Measurements from ENCODE around the gene TSSK6.

DNA sequence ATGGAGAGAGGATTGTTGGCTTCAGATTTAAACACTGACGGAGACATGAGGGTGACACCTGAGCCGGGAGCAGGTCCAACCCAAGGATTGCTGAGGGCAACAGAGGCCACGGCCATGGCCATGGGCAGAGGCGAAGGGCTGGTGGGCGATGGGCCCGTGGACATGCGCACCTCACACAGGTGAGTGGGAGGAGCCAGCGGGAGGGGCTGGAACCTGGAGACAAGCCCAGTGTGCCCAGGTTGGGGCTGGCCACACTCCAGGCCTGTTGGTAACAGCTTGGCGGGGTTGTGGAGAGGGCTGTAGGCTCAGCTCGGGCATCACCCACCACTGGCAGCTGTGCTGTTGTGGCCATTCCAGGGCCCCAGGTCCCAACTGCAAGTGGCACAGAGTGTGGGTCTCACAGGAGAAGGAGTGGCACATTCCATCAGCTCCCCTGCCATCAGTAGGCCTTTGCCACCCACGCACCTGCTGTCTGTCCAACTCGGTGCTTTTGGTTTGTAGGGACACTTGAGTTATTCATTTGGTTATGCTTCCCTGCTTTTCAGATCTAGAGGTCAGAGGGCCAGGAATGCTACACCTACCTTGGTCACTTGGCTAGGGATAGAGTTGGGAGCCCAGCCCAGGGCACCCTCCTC is 49.8 kb downstream of the TSSK6 start:
- no peak for TF ChIP-seq EZH2 (IDR thresholded peaks at IDR 0.05; ENCODE audit: borderline replicate concordance, control insufficient read depth, low read depth, low read length)
- TF ChIP-seq ZNF24 (IDR thresholded peaks at IDR 0.05), result no peak
- TF ChIP-seq, protein P1, sequence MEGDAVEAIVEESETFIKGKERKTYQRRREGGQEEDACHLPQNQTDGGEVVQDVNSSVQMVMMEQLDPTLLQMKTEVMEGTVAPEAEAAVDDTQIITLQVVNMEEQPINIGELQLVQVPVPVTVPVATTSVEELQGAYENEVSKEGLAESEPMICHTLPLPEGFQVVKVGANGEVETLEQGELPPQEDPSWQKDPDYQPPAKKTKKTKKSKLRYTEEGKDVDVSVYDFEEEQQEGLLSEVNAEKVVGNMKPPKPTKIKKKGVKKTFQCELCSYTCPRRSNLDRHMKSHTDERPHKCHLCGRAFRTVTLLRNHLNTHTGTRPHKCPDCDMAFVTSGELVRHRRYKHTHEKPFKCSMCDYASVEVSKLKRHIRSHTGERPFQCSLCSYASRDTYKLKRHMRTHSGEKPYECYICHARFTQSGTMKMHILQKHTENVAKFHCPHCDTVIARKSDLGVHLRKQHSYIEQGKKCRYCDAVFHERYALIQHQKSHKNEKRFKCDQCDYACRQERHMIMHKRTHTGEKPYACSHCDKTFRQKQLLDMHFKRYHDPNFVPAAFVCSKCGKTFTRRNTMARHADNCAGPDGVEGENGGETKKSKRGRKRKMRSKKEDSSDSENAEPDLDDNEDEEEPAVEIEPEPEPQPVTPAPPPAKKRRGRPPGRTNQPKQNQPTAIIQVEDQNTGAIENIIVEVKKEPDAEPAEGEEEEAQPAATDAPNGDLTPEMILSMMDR (IDR thresholded peaks at IDR 0.05 in 2 of 3, conservative IDR thresholded peaks at IDR 0.05 in 1 of 3; ENCODE audit: control insufficient read depth in 2 of 3, extremely low read depth in 1 of 3, insufficient read depth in 1 of 3, low read depth in 3 of 3, low read length in 3 of 3), result no peak
- TF ChIP-seq POLR2A (IDR thresholded peaks at IDR 0.05; ENCODE audit: low read depth, low read length), result peak; percentile 22; the same call in 1 of the 2 replicates
- TF ChIP-seq POLR2AphosphoS5 (IDR thresholded peaks at IDR 0.05; ENCODE audit: low read length), result no peak
- TF ChIP-seq HDAC6 (IDR thresholded peaks at IDR 0.05; ENCODE audit: unreplicated experiment), result no peak
- TF ChIP-seq SMC3 (IDR thresholded peaks at IDR 0.05; ENCODE audit: borderline replicate concordance, low read length), result no peak
- TF ChIP-seq, protein P2, sequence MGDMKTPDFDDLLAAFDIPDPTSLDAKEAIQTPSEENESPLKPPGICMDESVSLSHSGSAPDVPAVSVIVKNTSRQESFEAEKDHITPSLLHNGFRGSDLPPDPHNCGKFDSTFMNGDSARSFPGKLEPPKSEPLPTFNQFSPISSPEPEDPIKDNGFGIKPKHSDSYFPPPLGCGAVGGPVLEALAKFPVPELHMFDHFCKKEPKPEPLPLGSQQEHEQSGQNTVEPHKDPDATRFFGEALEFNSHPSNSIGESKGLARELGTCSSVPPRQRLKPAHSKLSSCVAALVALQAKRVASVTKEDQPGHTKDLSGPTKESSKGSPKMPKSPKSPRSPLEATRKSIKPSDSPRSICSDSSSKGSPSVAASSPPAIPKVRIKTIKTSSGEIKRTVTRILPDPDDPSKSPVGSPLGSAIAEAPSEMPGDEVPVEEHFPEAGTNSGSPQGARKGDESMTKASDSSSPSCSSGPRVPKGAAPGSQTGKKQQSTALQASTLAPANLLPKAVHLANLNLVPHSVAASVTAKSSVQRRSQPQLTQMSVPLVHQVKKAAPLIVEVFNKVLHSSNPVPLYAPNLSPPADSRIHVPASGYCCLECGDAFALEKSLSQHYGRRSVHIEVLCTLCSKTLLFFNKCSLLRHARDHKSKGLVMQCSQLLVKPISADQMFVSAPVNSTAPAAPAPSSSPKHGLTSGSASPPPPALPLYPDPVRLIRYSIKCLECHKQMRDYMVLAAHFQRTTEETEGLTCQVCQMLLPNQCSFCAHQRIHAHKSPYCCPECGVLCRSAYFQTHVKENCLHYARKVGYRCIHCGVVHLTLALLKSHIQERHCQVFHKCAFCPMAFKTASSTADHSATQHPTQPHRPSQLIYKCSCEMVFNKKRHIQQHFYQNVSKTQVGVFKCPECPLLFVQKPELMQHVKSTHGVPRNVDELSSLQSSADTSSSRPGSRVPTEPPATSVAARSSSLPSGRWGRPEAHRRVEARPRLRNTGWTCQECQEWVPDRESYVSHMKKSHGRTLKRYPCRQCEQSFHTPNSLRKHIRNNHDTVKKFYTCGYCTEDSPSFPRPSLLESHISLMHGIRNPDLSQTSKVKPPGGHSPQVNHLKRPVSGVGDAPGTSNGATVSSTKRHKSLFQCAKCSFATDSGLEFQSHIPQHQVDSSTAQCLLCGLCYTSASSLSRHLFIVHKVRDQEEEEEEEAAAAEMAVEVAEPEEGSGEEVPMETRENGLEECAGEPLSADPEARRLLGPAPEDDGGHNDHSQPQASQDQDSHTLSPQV (IDR thresholded peaks at IDR 0.05), result no peak
- TF ChIP-seq, protein P3, sequence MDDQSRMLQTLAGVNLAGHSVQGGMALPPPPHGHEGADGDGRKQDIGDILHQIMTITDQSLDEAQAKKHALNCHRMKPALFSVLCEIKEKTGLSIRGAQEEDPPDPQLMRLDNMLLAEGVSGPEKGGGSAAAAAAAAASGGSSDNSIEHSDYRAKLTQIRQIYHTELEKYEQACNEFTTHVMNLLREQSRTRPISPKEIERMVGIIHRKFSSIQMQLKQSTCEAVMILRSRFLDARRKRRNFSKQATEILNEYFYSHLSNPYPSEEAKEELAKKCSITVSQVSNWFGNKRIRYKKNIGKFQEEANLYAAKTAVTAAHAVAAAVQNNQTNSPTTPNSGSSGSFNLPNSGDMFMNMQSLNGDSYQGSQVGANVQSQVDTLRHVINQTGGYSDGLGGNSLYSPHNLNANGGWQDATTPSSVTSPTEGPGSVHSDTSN (IDR thresholded peaks at IDR 0.05; ENCODE audit: insufficient replicate concordance, low read depth, low read length), result no peak
- no peak for TF ChIP-seq EP300 (IDR thresholded peaks at IDR 0.05; ENCODE audit: borderline replicate concordance in 1 of 2, control insufficient read depth in 1 of 2, low read depth in 2 of 2, low read length in 2 of 2)
- no peak for TF ChIP-seq TAF1 (IDR thresholded peaks at IDR 0.05; ENCODE audit: borderline replicate concordance, low read depth, low read length)
- TF ChIP-seq, protein P4, sequence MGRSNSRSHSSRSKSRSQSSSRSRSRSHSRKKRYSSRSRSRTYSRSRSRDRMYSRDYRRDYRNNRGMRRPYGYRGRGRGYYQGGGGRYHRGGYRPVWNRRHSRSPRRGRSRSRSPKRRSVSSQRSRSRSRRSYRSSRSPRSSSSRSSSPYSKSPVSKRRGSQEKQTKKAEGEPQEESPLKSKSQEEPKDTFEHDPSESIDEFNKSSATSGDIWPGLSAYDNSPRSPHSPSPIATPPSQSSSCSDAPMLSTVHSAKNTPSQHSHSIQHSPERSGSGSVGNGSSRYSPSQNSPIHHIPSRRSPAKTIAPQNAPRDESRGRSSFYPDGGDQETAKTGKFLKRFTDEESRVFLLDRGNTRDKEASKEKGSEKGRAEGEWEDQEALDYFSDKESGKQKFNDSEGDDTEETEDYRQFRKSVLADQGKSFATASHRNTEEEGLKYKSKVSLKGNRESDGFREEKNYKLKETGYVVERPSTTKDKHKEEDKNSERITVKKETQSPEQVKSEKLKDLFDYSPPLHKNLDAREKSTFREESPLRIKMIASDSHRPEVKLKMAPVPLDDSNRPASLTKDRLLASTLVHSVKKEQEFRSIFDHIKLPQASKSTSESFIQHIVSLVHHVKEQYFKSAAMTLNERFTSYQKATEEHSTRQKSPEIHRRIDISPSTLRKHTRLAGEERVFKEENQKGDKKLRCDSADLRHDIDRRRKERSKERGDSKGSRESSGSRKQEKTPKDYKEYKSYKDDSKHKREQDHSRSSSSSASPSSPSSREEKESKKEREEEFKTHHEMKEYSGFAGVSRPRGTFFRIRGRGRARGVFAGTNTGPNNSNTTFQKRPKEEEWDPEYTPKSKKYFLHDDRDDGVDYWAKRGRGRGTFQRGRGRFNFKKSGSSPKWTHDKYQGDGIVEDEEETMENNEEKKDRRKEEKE (IDR thresholded peaks at IDR 0.05), result no peak
- TF ChIP-seq RFX5 (IDR thresholded peaks at IDR 0.05; ENCODE audit: low read depth, low read length), result no peak

Measured in GM12878 (cell line).